A204.1 (cell line): Measurements from ENCODE around the gene MBNL1.
"Not testable (repeated sequence)": the region's sequence is repeated elsewhere in the genome, so short reads cannot be mapped to it uniquely, and the experiment has no call there.

ENCODE experiments used
- FAIRE-seq: peaks from 2 replicates; lab custom pipeline; 2012; peaks lifted over from hg19 to GRCh38; lab: Jason Lieb, UNC

Gene MBNL1

GRCh38 chr3:152350139-152350538 is 81.4 kb downstream of the MBNL1 start:
- no peak for FAIRE-seq

GRCh38 chr3:152350776-152351175 is 82.0 kb downstream of the MBNL1 start:
- no peak for FAIRE-seq

GRCh38 chr3:152352554-152352953 is 83.8 kb downstream of the MBNL1 start:
- no peak for FAIRE-seq

- no peak for FAIRE-seq
Observed at GRCh38 chr3:152353578-152353977, 84.8 kb downstream of the MBNL1 start.

- no peak for FAIRE-seq
Observed at GRCh38 chr3:152355744-152356665, 87.3 kb downstream of the MBNL1 start.

GRCh38 chr3:152356870-152357276 is 88.1 kb downstream of the MBNL1 start:
- FAIRE-seq, result no peak

GRCh38 chr3:152357587-152357986 is 88.9 kb downstream of the MBNL1 start:
- no peak for FAIRE-seq

- FAIRE-seq, result no peak
Observed at GRCh38 chr3:152359385-152360248, 90.9 kb downstream of the MBNL1 start.

- FAIRE-seq, result no peak
Observed at GRCh38 chr3:152360302-152360701, 91.6 kb downstream of the MBNL1 start.

GRCh38 chr3:152360966-152361365 is 92.2 kb downstream of the MBNL1 start:
- FAIRE-seq, result no peak

- FAIRE-seq, result no peak
Observed at GRCh38 chr3:152362086-152362485, 93.4 kb downstream of the MBNL1 start.

GRCh38 chr3:152364237-152364636 is 95.5 kb downstream of the MBNL1 start:
- FAIRE-seq, result no peak

GRCh38 chr3:152365126-152365525 is 96.4 kb downstream of the MBNL1 start:
- no peak for FAIRE-seq

- FAIRE-seq, result no peak
Observed at GRCh38 chr3:152365766-152366593, 97.3 kb downstream of the MBNL1 start.

- not testable (repeated sequence) for FAIRE-seq
Observed at GRCh38 chr3:152367192-152367591, 98.5 kb downstream of the MBNL1 start.

GRCh38 chr3:152372633-152373032 is 103.9 kb downstream of the MBNL1 start:
- FAIRE-seq, result not testable (repeated sequence)

GRCh38 chr3:152373379-152373778 is 104.7 kb downstream of the MBNL1 start:
- FAIRE-seq, result no peak

GRCh38 chr3:152374262-152374990 is 105.7 kb downstream of the MBNL1 start:
- no peak for FAIRE-seq

- no peak for FAIRE-seq
Observed at GRCh38 chr3:152375546-152375945, 106.8 kb downstream of the MBNL1 start.

GRCh38 chr3:152376351-152377183 is 107.8 kb downstream of the MBNL1 start:
- no peak for FAIRE-seq

GRCh38 chr3:152377184-152377570 is 108.4 kb downstream of the MBNL1 start:
- FAIRE-seq, result no peak
